ENCODE data around the gene ERP27.

ERP27 gene

GRCh38 chr12:14951851-14952250, 13.5 kb upstream of the ERP27 start:
- Histone ChIP-seq H3K4me3 (ENCODE audit: low read depth, low read length) (no peak overlapping the region), H3K36me3 (ENCODE audit: control insufficient read depth, insufficient read depth, low read length) (no peaks in the 10 kb centered on the region), H3K4me1 (ENCODE audit: control insufficient read depth, insufficient read depth, low read length) (peaks cover 18% of the 10 kb centered on the region), H3K9ac (ENCODE audit: low read depth, low read length) (no peak overlapping the region), H3K9me3 (ENCODE audit: control insufficient read depth, insufficient read depth, low read length) (no peaks in the 10 kb centered on the region), H3K27ac (ENCODE audit: low read depth, low read length) (no peak overlapping the region), H3K27me3 (ENCODE audit: control insufficient read depth, insufficient read depth, low read length) (no peaks in the 10 kb centered on the region)

GRCh38 chr12:14950982-14951746, 12.8 kb upstream of the ERP27 start:
- Histone ChIP-seq H3K9me3 (ENCODE audit: control insufficient read depth, insufficient read depth, low read length) (no peaks in the 10 kb centered on the region), H3K4me1 (ENCODE audit: control insufficient read depth, insufficient read depth, low read length) (peaks cover 18% of the 10 kb centered on the region), H3K27ac (ENCODE audit: low read depth, low read length) (no peak overlapping the region), H3K27me3 (ENCODE audit: control insufficient read depth, insufficient read depth, low read length) (no peaks in the 10 kb centered on the region), H3K4me3 (ENCODE audit: low read depth, low read length) (no peak overlapping the region), H3K36me3 (ENCODE audit: control insufficient read depth, insufficient read depth, low read length) (no peaks in the 10 kb centered on the region), H3K9ac (ENCODE audit: low read depth, low read length) (no peak overlapping the region)

- H3K27me3 ChIP-seq (ENCODE audit: control insufficient read depth, insufficient read depth, low read length) = no peaks in the 10 kb centered on the region
- H3K4me3 ChIP-seq (ENCODE audit: low read depth, low read length) = no peak overlapping the region
- H3K9me3 ChIP-seq (ENCODE audit: control insufficient read depth, insufficient read depth, low read length) = no peaks in the 10 kb centered on the region
- H3K27ac ChIP-seq (ENCODE audit: low read depth, low read length) = no peak overlapping the region
- H3K9ac ChIP-seq (ENCODE audit: low read depth, low read length) = no peak overlapping the region
- H3K36me3 ChIP-seq (ENCODE audit: control insufficient read depth, insufficient read depth, low read length) = no peaks in the 10 kb centered on the region
- peaks cover 18% of the 10 kb centered on the region for H3K4me1 ChIP-seq (ENCODE audit: control insufficient read depth, insufficient read depth, low read length)
These were observed 12.1 kb upstream of the ERP27 start for GRCh38 chr12:14950421-14950820.

- H3K36me3 ChIP-seq (ENCODE audit: control insufficient read depth, insufficient read depth, low read length) = no peaks in the 10 kb centered on the region
- H3K4me1 ChIP-seq (ENCODE audit: control insufficient read depth, insufficient read depth, low read length) = peaks cover 18% of the 10 kb centered on the region
These were observed 11.3 kb upstream of the ERP27 start for GRCh38 chr12:14949631-14950030.

GRCh38 chr12:14948672-14949071, 10.3 kb upstream of the ERP27 start:
- H3K4me1 ChIP-seq (ENCODE audit: control insufficient read depth, insufficient read depth, low read length) = peaks cover 18% of the 10 kb centered on the region
- no peak overlapping the region for H3K4me3 ChIP-seq (ENCODE audit: low read depth, low read length)
- H3K36me3 ChIP-seq (ENCODE audit: control insufficient read depth, insufficient read depth, low read length) = no peaks in the 10 kb centered on the region
- peak overlapping the region; percentile 72 for H3K27ac ChIP-seq (ENCODE audit: low read depth, low read length)
- H3K27me3 ChIP-seq (ENCODE audit: control insufficient read depth, insufficient read depth, low read length) = no peaks in the 10 kb centered on the region
- peak overlapping the region; percentile 29; the same call in 1 of the 2 replicates for H3K9ac ChIP-seq (ENCODE audit: low read depth, low read length)
- no peaks in the 10 kb centered on the region for H3K9me3 ChIP-seq (ENCODE audit: control insufficient read depth, insufficient read depth, low read length)

More at GRCh38 chr12:14949631-14950030, 11.3 kb upstream of the ERP27 start:
- Histone ChIP-seq H3K27ac (ENCODE audit: low read depth, low read length) (no peak overlapping the region), H3K4me3 (ENCODE audit: low read depth, low read length) (no peak overlapping the region), H3K9me3 (ENCODE audit: control insufficient read depth, insufficient read depth, low read length) (no peaks in the 10 kb centered on the region), H3K9ac (ENCODE audit: low read depth, low read length) (no peak overlapping the region), H3K27me3 (ENCODE audit: control insufficient read depth, insufficient read depth, low read length) (no peaks in the 10 kb centered on the region)

GRCh38 chr12:14946861-14947260, 8.5 kb upstream of the ERP27 start:
- Histone ChIP-seq H3K36me3 (ENCODE audit: control insufficient read depth, insufficient read depth, low read length) (no peaks in the 10 kb centered on the region), H3K27me3 (ENCODE audit: control insufficient read depth, insufficient read depth, low read length) (no peaks in the 10 kb centered on the region), H3K4me3 (ENCODE audit: low read depth, low read length) (no peak overlapping the region), H3K9me3 (ENCODE audit: control insufficient read depth, insufficient read depth, low read length) (no peaks in the 10 kb centered on the region), H3K9ac (ENCODE audit: low read depth, low read length) (no peak overlapping the region), H3K4me1 (ENCODE audit: control insufficient read depth, insufficient read depth, low read length) (peaks cover 18% of the 10 kb centered on the region), H3K27ac (ENCODE audit: low read depth, low read length) (no peak overlapping the region)

GRCh38 chr12:14946162-14946561, 7.8 kb upstream of the ERP27 start:
- H3K9me3 ChIP-seq (ENCODE audit: control insufficient read depth, insufficient read depth, low read length) = no peaks in the 10 kb centered on the region
- no peak overlapping the region for H3K9ac ChIP-seq (ENCODE audit: low read depth, low read length)
- H3K4me3 ChIP-seq (ENCODE audit: low read depth, low read length) = no peak overlapping the region
- H3K4me1 ChIP-seq (ENCODE audit: control insufficient read depth, insufficient read depth, low read length) = peaks cover 18% of the 10 kb centered on the region
- no peaks in the 10 kb centered on the region for H3K36me3 ChIP-seq (ENCODE audit: control insufficient read depth, insufficient read depth, low read length)
- H3K27me3 ChIP-seq (ENCODE audit: control insufficient read depth, insufficient read depth, low read length) = no peaks in the 10 kb centered on the region
- no peak overlapping the region for H3K27ac ChIP-seq (ENCODE audit: low read depth, low read length)

- Histone ChIP-seq H3K27ac (ENCODE audit: low read depth, low read length) (no peak overlapping the region), H3K9ac (ENCODE audit: low read depth, low read length) (no peak overlapping the region), H3K36me3 (ENCODE audit: control insufficient read depth, insufficient read depth, low read length) (no peaks in the 10 kb centered on the region), H3K4me3 (ENCODE audit: low read depth, low read length) (no peak overlapping the region), H3K27me3 (ENCODE audit: control insufficient read depth, insufficient read depth, low read length) (no peaks in the 10 kb centered on the region), H3K9me3 (ENCODE audit: control insufficient read depth, insufficient read depth, low read length) (no peaks in the 10 kb centered on the region), H3K4me1 (ENCODE audit: control insufficient read depth, insufficient read depth, low read length) (no peaks in the 10 kb centered on the region)
These were observed 4.0 kb upstream of the ERP27 start for GRCh38 chr12:14942196-14942931.

GRCh38 chr12:14941369-14941768, 3.0 kb upstream of the ERP27 start:
- Histone ChIP-seq H3K9me3 (ENCODE audit: control insufficient read depth, insufficient read depth, low read length) (no peaks in the 10 kb centered on the region), H3K9ac (ENCODE audit: low read depth, low read length) (no peak overlapping the region), H3K36me3 (ENCODE audit: control insufficient read depth, insufficient read depth, low read length) (no peaks in the 10 kb centered on the region), H3K4me3 (ENCODE audit: low read depth, low read length) (no peak overlapping the region), H3K27ac (ENCODE audit: low read depth, low read length) (no peak overlapping the region), H3K27me3 (ENCODE audit: control insufficient read depth, insufficient read depth, low read length) (no peaks in the 10 kb centered on the region), H3K4me1 (ENCODE audit: control insufficient read depth, insufficient read depth, low read length) (no peaks in the 10 kb centered on the region)

- Histone ChIP-seq H3K9me3 (ENCODE audit: control insufficient read depth, insufficient read depth, low read length) (no peaks in the 10 kb centered on the region), H3K27ac (ENCODE audit: low read depth, low read length) (no peak overlapping the region), H3K36me3 (ENCODE audit: control insufficient read depth, insufficient read depth, low read length) (no peaks in the 10 kb centered on the region), H3K27me3 (ENCODE audit: control insufficient read depth, insufficient read depth, low read length) (no peaks in the 10 kb centered on the region), H3K4me1 (ENCODE audit: control insufficient read depth, insufficient read depth, low read length) (no peaks in the 10 kb centered on the region), H3K4me3 (ENCODE audit: low read depth, low read length) (no peak overlapping the region), H3K9ac (ENCODE audit: low read depth, low read length) (no peak overlapping the region)
These were observed 648 bp downstream of the ERP27 start for GRCh38 chr12:14937689-14938088.

GRCh38 chr12:14937014-14937413, 1.3 kb downstream of the ERP27 start:
- Histone ChIP-seq H3K4me3 (ENCODE audit: low read depth, low read length) (no peak overlapping the region), H3K4me1 (ENCODE audit: control insufficient read depth, insufficient read depth, low read length) (no peaks in the 10 kb centered on the region), H3K27ac (ENCODE audit: low read depth, low read length) (no peak overlapping the region), H3K9ac (ENCODE audit: low read depth, low read length) (no peak overlapping the region), H3K9me3 (ENCODE audit: control insufficient read depth, insufficient read depth, low read length) (no peaks in the 10 kb centered on the region), H3K27me3 (ENCODE audit: control insufficient read depth, insufficient read depth, low read length) (no peaks in the 10 kb centered on the region), H3K36me3 (ENCODE audit: control insufficient read depth, insufficient read depth, low read length) (no peaks in the 10 kb centered on the region)
